NCI-H146 (cell line): ENCODE results near the gene CDH4.

Experiments
- DNase-seq: peaks from one replicate; lab custom pipeline; 2025; lab: John Stamatoyannopoulos, UW

CDH4 gene

DNA sequence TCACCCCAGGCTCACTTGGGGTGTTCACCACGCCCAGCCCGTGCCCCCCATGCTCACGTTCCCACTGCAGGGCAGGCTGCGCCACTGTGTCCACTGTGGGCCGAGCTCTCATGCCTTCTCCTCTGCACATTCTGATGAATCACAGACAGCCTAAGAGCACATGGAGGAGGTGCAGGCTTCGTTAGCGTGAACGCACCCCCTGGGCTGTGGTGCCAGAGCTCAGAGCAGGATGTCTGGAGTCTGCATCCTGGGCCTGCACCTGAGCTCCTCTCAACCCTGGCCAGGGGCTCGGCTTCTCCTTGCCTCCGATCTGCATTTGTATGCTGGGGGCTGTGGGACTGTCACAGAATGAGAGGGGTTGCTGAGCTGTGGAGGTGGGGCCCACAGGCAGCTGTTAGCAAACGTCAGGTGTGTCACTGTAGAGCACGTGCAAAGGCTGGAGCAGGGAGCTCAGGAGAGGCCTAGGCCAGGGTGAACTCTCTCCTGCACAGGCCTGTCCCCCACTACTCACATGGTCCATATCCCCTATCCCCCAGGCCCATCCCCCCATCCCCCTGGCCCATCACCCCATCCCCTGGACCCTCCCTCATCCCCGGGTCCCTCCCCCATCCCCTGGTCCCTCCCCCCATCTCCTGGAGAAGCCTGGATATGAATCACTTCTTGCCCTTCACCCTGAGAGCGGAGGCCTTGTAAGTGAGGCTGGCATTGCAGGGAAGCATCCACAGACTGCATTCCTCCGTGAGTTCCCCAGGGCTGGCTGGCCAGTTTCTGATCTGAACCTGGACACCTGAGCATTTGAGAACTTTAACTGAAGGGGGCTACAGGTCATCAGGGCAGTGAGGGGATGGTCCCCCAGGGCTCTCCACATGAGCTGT, 504.1 kb downstream of the CDH4 start:
- no peak for DNase-seq

DNA sequence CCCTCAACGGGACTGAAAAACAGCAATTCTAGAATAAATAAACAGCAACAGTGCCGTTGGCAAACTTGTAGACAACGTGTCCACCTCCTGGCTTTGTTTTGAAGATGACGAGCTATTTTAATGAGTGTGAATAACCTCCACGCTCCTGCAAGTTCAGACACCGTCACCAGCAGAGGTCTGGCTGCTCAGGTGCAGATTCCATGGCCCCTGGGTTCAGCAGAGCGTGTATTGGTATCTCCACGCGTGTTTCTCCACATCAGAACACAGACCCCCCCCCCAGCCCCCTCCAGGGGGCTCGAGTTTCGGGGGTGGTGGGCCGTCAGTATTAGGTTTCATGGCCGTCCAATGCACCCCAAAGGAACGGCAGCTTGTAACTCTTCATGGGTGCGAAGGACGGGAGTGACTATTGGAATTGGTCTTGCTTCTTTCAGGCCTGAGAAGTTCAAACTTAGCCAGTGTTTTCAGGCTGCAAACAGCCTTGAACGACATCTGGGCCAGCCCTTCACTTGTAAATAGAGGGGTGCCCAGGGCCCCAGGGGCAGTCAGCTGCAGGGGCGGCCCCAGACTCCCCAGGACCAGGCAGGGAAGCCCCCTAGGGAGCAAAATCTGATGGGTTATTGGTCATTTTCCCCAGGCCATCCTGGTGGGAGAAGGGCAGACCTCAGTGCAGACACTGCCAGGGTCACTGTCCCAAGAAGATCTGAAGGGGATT, 505.1 kb downstream of the CDH4 start:
- DNase-seq = no peak

DNA sequence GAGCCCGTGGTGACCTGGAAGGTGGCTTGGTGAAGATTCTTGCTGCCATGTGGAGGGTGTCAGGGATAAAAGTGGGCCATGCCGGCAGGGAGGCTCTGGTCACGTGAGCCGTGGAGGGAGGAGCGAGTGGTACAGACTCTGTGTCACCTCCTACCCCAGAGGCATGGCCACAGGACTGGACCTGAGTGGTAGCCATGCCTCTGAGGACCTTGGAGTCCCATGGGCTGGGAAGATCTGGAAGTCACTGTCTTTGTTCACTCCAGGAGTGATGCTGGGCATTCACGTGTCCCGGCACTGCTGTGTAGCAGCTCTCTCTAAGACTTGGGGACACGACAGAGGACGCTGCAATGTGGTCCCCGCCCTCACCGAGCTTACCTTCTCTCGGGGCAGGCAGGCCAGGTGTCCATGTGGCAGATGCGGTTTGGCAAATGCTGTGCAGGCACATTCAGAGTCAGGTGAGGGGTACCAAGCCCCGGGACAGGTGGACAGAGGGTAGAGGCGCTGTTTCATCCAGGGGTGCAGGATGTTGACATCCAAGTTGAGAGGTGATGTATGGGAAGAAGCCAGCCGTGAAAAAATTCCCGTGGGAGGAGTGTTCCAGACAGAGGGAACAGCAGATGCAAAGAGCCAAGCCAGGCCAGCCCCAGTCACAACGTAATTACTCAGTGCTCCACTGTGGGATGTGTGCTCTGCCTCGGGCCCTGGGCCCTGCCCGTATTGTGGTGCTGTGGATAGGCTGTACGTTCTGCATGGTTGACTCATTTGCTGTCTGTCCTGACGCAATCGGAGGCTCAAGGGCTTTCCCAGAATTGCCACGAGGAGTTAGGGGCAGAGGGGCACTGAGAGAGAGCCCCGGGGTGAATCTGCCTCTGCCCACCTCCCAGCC, 505.9 kb downstream of the CDH4 start:
- no peak for DNase-seq

DNA sequence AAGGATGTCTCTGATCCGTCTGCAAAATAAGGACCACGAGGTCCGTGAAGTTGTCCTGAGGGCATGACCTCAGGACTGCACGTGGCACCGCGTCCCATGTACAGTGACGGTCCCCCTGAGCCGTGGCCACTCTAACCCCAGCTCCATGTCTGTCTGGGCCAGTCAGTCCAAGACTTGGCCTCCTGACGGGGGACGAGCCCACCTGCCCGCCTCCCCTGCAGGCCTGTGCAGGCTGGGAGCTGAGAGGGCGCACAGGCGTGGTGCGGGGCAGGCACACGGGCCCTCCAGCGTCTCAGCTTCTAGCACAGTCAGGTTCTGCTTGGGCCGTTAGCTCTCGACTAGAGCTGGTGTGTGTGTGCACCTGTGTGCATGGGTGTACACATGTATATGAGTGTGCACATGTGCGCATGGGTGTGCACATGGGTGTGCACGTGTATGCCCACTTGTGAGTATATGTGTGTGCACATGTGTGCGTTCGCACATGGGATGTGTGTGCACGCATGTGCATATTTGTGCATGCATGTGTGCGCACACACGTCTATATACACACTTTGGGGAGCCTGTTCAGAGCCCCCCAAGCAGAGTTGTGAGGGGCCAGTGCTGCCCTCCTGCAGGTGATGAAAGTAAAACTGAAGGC, 506.6 kb downstream of the CDH4 start:
- DNase-seq = no peak

DNA sequence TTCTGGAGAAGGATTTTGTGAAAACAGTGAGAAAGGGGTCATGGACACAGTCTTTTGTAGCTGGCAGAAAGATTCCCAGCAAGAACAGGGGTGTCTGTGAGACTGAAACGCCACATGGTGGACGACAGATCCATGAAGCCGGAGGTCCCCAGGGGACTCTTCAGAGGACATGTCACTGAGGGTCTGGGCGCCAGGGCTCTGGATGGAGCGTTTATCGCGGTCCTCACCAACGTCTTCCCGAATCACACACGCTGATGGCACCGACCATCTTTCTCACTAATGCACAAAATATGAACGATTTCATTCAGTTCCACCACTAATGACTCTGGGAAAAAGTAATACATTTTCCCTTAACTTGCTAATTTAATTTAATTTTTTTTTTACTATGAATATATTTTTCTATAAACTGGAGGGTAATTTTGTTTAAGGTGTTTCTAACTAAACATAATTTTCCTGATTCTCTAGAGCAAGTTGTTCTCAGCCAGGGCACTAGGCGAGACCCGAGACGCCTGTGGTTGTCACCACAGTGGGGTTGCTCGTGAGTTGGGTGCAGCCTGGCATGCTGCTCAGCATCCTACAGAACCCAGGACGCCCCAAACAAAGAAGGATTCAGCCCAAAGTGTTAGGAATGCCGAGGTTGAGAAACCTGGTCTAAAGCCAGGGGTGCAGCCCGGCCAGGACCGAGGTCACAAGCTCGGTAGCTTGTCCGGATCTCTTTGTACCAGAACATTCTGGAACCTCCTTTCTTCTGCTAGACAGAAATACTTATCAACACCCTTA, 507.4 kb downstream of the CDH4 start:
- DNase-seq = no peak

DNA sequence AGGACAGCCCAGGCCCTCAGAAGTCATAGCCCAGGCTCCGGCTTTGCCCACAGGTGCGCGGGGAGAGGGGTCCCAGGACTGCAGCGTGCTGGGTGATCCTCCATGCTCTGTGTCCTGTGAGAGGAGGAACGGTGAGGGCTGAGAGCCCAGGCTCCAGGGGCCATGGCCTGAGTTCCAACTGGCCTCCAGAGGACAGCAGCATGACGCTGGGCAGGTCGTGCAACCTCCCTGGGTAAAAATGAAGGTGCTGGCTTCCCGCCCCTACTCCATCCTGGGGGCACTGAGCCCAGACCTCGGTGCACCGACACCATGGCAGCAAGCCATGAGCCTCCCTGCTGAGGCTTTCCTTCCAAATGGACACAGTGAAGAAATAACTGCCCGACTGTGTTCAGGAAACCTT, 508.3 kb downstream of the CDH4 start:
- no peak for DNase-seq

DNA sequence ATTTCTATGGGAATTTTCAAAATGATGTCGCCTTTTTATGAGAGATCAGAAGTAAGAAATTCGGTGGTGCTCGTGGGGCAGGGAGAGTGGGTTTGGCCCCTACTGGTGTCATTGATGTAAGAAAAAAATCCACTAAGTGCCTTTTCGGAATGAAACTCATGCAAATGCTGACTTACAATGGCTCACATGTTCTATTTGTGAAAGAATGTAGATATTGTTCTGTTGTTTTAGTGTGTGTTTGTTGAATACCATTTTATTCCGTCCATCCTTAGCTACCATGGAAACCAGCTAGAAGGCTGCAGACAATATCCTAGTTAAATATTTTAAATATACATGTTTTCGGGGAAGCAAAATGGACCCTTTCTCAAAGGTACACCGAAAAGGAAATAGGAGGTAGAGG, 508.7 kb downstream of the CDH4 start:
- DNase-seq = no peak

DNA sequence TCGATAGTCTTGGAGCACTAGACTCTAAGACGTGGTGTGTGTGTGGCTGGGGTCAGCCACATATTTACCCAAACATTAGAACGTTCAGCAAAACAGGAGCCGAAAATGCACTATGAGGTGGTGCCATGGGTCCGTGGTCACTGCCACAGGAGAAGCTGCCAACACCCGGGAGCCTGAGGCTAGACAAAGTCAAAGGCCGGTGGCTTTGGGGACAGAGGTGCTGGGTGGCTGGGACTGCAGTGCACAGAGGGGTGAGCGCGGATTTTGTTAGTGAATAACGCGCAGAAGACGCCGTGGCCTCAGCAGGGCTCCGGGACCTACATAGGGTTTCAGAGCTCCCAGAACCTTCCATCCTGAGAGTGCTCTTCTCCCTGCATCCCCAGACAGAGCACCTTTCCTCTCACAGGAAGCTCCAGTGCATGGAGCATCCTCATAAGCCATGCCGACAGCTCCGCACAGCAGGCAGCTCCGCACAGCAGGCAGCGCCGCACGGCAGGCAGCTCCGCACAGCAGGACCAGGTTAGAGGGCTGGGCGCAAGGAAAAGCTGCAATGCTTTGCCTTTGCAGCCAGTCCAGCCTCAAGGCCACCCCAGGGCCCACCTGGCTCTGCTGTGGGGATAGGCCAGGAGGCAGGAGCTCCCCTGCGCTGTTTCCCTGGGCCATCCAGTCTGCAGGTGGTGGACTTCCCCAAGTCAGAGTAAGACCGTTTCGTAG, 509.5 kb downstream of the CDH4 start:
- DNase-seq = no peak

DNA sequence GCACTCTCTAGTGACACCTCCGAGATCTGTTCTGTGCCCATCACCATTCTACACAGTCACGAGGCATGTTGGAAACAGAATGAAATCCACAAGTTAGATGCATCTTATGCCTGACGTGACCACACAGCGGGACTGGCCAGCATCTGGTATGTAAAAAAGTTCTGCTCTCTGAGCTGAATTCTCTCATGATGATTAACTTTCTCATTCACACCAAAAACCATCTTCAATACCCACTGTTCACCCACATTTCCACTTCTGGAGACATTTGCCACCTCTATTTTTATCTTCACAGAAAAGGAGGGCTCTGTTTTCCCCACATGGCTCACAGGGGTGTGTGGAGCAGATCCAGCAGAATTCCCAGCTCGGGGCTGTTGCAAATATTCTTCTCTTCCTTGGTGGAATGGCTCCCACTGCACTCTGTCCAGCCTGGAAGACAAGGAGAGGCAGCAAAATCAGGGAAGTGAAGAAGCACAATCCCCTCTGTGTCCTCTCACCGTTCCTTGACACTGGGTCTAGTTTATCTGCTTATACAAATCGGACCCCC, 510.2 kb downstream of the CDH4 start:
- DNase-seq = no peak

DNA sequence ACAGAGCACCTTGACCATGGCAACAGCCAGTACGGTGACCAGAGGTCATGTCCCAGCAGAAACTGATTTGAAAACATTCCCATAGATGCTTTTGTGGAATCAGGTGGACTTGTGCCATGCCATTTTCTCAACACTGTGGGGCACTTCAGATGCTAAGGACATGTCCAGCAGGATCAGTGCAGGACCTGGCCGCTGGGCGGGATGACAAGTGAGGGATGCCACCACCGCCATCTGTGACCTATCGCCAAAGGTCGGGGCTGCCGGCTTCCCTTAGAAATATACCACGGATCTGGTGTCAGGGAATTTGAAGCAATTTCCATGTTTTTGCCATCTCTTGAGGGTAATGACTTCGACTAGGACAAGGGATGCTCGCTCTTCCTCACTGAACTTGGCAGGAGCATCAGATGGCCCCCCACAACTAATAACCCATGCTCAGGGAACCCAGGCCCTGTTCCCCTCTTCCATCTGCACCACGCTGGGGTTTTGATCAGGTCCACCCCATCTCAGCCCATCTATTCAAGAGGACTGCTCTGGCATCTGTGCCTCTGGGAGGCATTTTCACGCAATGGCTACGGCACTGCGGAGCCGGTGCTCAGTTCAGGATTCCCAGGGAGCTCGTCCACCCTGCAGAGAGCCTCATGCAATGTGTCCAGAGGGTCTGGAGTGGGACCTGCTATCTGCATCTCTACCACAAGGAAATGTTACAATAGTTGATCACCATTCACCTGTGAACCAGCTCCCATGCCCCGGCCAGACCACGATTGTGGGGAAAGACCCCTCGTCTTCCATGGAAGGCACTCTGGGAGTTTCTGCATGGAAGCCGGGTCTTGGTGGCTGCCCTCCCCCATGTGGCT, 511.1 kb downstream of the CDH4 start:
- DNase-seq = no peak

DNA sequence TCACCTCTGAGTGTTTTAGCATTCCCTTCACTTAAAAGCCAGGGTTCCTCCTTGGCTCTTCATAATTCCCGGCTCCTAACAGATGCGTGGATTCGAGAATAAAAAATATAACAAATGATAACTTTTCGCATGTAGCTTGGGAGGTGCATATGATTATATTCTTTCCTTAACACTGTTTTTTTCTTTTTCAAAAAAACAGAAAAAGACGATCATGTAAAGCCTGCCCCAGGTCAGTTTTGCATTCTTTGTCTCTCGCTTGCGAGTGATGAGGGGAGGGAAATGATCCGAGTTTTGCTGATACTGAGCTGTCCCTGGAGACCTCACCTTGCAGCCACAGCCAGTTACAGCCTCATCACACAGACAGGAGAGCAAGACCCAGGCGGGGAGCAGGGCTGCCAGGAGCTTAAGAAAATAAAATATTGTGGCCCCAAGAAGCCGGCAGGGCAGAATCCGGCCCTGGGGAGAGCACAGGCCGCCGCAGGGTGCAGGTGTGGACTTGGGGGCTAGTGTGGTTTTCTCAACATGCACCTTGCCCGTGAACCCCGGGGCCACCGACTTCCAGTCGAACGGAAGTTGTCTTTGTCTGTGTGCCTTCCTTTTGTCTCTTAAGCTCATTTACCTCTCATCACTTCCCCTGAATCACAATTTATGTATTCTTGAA, 511.8 kb downstream of the CDH4 start:
- DNase-seq = no peak

DNA sequence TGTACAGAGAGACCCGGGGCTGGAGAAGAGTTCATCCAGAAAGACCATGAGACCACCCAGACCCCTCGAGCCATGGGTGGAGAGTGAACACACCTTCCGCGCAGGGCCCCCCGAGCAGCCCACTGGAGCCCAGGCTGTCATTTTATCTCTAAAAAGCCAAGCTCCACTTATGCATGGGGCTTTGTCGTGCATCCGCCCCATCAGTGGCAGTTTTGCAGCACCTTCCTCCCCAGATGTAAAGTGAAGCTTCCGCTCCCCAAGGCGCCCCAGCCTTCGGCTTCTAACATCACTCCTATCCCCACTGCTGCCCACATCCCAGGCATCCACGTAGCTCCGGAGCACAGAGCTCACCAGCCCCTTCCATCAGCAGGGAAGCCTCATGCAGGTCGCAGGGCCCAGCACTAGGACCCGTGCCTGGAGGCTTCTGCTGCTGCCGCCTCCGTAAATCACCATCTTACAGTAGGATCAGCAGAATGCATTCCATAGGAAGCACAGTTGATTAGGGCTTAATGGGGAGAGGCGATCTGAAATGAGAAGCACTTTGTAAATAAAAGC, 512.5 kb downstream of the CDH4 start:
- DNase-seq = no peak

DNA sequence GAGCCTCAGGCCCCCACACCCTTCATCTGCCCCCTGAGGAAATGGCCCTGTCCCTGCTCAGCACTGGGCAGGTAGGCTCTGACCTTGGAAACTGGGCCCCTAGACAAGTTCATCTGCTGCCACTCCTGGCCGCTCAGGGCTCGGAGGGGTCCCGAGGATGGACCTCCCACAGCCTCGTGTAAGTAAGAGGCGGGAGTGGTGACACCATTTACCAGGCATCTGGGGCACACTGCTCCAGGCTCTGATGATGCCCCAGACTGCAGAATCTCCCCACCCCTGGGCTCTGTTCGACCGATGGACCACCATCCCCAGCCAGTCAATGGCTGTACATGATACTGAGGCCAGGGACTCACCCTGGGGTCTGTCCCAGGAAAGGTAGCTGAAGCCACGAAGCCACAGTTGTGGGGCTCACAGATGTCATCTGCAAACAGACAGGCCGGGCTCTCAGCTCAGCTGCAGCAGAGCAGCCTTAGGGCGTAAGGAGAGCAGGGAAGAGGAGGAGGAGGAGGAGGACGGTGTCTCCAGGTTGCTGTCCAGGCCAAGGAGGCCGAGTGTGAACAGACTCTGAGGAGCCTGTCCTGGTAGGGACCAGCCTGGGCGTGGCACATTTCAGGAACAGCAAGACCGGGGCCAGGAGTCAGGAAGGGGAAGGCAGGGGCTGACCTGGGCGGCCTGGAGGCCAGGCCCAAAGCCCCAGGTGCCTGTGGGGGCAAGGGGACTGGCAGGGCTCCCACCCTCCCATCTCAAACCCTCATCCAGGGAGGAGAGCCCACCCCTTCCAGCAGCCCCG, 513.2 kb downstream of the CDH4 start:
- no peak for DNase-seq

DNA sequence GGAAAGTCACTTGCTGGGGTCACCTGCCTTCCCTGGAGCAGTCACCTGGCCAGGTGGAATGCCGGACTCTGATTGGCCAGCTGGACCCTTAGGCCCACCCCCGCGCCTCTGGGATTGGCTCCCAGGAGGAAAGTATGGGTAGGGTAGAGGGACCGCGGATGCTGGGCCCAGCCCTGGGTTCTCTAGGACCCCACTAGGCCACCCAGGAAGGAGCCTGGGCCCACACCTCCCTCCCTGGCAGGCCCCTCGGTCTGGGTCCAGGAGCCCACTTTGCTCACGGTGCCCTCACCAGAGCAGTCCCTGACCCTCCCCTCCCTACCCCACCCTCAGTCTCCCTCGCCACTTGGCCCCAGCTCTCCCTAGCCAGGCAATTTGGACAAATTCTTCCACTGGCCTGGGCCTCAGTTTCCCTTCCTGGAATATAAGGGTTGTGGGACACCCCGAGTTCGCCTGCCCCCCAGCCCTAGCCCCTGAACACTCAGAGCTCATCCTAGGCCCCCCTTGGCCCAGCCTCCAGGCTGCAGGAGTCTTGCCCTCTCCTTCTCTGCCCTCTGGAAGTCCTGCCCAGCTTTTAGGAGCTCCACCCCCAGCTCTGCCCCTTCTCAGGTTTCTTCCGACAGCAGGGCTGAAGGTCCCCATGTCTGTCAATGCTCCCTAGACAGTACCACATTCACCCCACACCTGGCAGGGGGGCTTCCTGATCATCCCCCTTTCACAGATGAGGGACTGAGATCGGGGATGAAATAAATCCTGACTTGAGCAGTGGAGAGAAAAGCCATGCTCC, 514.0 kb downstream of the CDH4 start:
- DNase-seq = no peak

DNA sequence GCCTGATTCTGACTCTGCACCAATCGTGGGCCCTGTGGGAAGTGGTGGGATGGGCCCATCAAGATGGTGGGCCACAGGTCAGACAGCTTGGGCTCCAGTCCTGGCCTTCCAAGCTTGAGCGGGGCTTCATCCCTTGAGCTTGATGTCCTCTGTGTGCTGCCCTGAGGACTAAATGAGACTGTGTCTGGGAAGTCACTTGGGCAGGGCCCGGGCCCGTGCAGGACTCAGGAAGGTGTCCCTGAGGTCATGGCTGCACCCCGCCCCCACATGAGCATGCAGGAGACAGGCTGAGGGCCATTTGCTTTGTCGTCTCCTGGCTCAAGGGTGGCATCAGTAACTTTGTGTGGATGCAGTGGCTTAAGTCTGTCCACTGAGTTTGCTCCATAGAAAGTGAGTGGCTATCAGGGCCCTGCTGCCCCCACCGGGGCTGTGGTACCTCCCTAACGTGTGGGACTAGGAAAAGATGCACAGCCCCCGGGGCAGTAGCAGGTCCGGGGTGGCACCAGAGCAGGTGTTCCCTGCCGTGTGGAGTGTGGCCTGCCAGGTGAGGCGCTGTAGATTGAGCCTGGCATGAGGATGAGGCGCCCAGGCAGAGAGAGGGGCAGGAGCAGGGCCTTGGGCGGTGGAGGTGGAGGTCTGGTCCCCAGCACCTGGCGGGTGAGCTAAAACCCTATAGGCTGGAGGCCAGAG, 515.0 kb downstream of the CDH4 start:
- no peak for DNase-seq
